T-helper 2 cell treated with Interferon-gamma antibody and Interleukin-4, amounts not matched to agents 5 μg/mL and 100 μg/mL, for 36 hours (primary cell): ENCODE data around the gene PRKCA.

ENCODE experiments used
- DNase-seq: peaks from one replicate; pipeline ENCODE4 v3.0.0; 2021; ENCODE audit warnings: low spot score
- H3K27ac Mint-ChIP-seq: one replicate; pipeline ENCODE4 v1.8.0; 2021; ENCODE audit warnings: mild to moderate bottlenecking, mixed read lengths
- H3K27me3 Mint-ChIP-seq: one replicate; pipeline ENCODE4 v1.8.0; 2021; ENCODE audit warnings: low read depth, mixed read lengths
- H3K36me3 Mint-ChIP-seq: one replicate; pipeline ENCODE4 v1.8.0; 2021; ENCODE audit warnings: low read depth, mixed read lengths
- H3K4me1 Mint-ChIP-seq: one replicate; pipeline ENCODE4 v1.8.0; 2021; ENCODE audit warnings: low read depth, mixed read lengths
- H3K4me3 Mint-ChIP-seq: one replicate; pipeline ENCODE4 v1.8.0; 2022; ENCODE audit warnings: mild to moderate bottlenecking, moderate library complexity, mixed read lengths
- H3K9me3 Mint-ChIP-seq: one replicate; pipeline ENCODE4 v1.8.0; 2021; ENCODE audit warnings: mixed read lengths

Gene PRKCA

GRCh38 chr17:66749217-66749832, 446.9 kb downstream of the PRKCA start:
- H3K27ac Mint-ChIP-seq, result no peak overlapping the region
- no peak for DNase-seq
- no peaks in the 10 kb centered on the region for H3K9me3 Mint-ChIP-seq
- no peaks in the 10 kb centered on the region for H3K4me1 Mint-ChIP-seq
- H3K36me3 Mint-ChIP-seq, result peaks cover 32% of the 10 kb centered on the region
- no peak overlapping the region for H3K4me3 Mint-ChIP-seq
- H3K27me3 Mint-ChIP-seq, result no peaks in the 10 kb centered on the region

GRCh38 chr17:66750116-66750515, 447.7 kb downstream of the PRKCA start:
- no peak for DNase-seq
- Mint-ChIP-seq H3K27me3 (no peaks in the 10 kb centered on the region), H3K4me1 (no peaks in the 10 kb centered on the region), H3K27ac (no peak overlapping the region), H3K4me3 (no peak overlapping the region), H3K36me3 (peaks cover 39% of the 10 kb centered on the region), H3K9me3 (no peaks in the 10 kb centered on the region)

GRCh38 chr17:66750781-66751543, 448.5 kb downstream of the PRKCA start:
- H3K27ac Mint-ChIP-seq, result no peak overlapping the region
- no peak overlapping the region for H3K4me3 Mint-ChIP-seq
- no peaks in the 10 kb centered on the region for H3K9me3 Mint-ChIP-seq
- DNase-seq, result no peak
- H3K27me3 Mint-ChIP-seq, result no peaks in the 10 kb centered on the region
- H3K36me3 Mint-ChIP-seq, result peaks cover 41% of the 10 kb centered on the region
- no peaks in the 10 kb centered on the region for H3K4me1 Mint-ChIP-seq

GRCh38 chr17:66751771-66752170, 449.4 kb downstream of the PRKCA start:
- Mint-ChIP-seq H3K27me3 (no peaks in the 10 kb centered on the region), H3K4me1 (no peaks in the 10 kb centered on the region), H3K4me3 (no peak overlapping the region), H3K36me3 (peaks cover 39% of the 10 kb centered on the region), H3K9me3 (no peaks in the 10 kb centered on the region), H3K27ac (no peak overlapping the region)
- no peak for DNase-seq

- Mint-ChIP-seq H3K27me3 (no peaks in the 10 kb centered on the region), H3K27ac (no peak overlapping the region), H3K36me3 (peaks cover 42% of the 10 kb centered on the region), H3K4me3 (no peak overlapping the region), H3K4me1 (no peaks in the 10 kb centered on the region), H3K9me3 (no peaks in the 10 kb centered on the region)
- DNase-seq, result no peak
These were observed 450.0 kb downstream of the PRKCA start for GRCh38 chr17:66752411-66752810.

- DNase-seq, result no peak
- Mint-ChIP-seq H3K4me1 (no peaks in the 10 kb centered on the region), H3K27ac (no peak overlapping the region), H3K4me3 (no peak overlapping the region), H3K36me3 (peaks cover 42% of the 10 kb centered on the region), H3K27me3 (no peaks in the 10 kb centered on the region), H3K9me3 (no peaks in the 10 kb centered on the region)
These were observed 450.9 kb downstream of the PRKCA start for GRCh38 chr17:66753126-66753920.

GRCh38 chr17:66755101-66755943, 452.9 kb downstream of the PRKCA start:
- H3K36me3 Mint-ChIP-seq, result peaks cover 35% of the 10 kb centered on the region
- no peaks in the 10 kb centered on the region for H3K9me3 Mint-ChIP-seq
- no peak overlapping the region for H3K4me3 Mint-ChIP-seq
- no peak overlapping the region for H3K27ac Mint-ChIP-seq
- DNase-seq, result no peak
- H3K27me3 Mint-ChIP-seq, result no peaks in the 10 kb centered on the region
- H3K4me1 Mint-ChIP-seq, result no peaks in the 10 kb centered on the region

GRCh38 chr17:66755944-66756290, 453.5 kb downstream of the PRKCA start:
- no peak for DNase-seq
- Mint-ChIP-seq H3K4me1 (no peaks in the 10 kb centered on the region), H3K27ac (no peak overlapping the region), H3K4me3 (no peak overlapping the region), H3K36me3 (peaks cover 31% of the 10 kb centered on the region), H3K27me3 (no peaks in the 10 kb centered on the region), H3K9me3 (no peaks in the 10 kb centered on the region)

- Mint-ChIP-seq H3K27me3 (no peaks in the 10 kb centered on the region), H3K4me1 (no peaks in the 10 kb centered on the region), H3K9me3 (no peaks in the 10 kb centered on the region), H3K4me3 (no peak overlapping the region), H3K27ac (no peak overlapping the region), H3K36me3 (peaks cover 20% of the 10 kb centered on the region)
- DNase-seq, result no peak
These were observed 457.9 kb downstream of the PRKCA start for GRCh38 chr17:66760324-66760723.

- peaks cover 6% of the 10 kb centered on the region for H3K4me1 Mint-ChIP-seq
- no peak for DNase-seq
- no peak overlapping the region for H3K4me3 Mint-ChIP-seq
- H3K27me3 Mint-ChIP-seq, result no peaks in the 10 kb centered on the region
- no peaks in the 10 kb centered on the region for H3K9me3 Mint-ChIP-seq
- H3K36me3 Mint-ChIP-seq, result peaks cover 19% of the 10 kb centered on the region
- H3K27ac Mint-ChIP-seq, result no peak overlapping the region
These were observed 459.9 kb downstream of the PRKCA start for GRCh38 chr17:66762276-66762675.

- peaks cover 22% of the 10 kb centered on the region for H3K36me3 Mint-ChIP-seq
- no peak overlapping the region for H3K27ac Mint-ChIP-seq
- H3K4me1 Mint-ChIP-seq, result peaks cover 6% of the 10 kb centered on the region
- H3K9me3 Mint-ChIP-seq, result no peaks in the 10 kb centered on the region
- H3K4me3 Mint-ChIP-seq, result no peak overlapping the region
- DNase-seq, result no peak
- no peaks in the 10 kb centered on the region for H3K27me3 Mint-ChIP-seq
These were observed 460.6 kb downstream of the PRKCA start for GRCh38 chr17:66763056-66763455.

GRCh38 chr17:66764506-66764905, 462.1 kb downstream of the PRKCA start:
- Mint-ChIP-seq H3K9me3 (no peaks in the 10 kb centered on the region), H3K4me1 (peaks cover 8% of the 10 kb centered on the region), H3K4me3 (no peak overlapping the region), H3K27me3 (no peaks in the 10 kb centered on the region), H3K27ac (no peak overlapping the region), H3K36me3 (peaks cover 26% of the 10 kb centered on the region)
- DNase-seq, result no peak

GRCh38 chr17:66767154-66767933, 464.9 kb downstream of the PRKCA start:
- no peak for DNase-seq
- H3K4me1 Mint-ChIP-seq, result peaks cover 13% of the 10 kb centered on the region
- H3K36me3 Mint-ChIP-seq, result peaks cover 29% of the 10 kb centered on the region
- H3K4me3 Mint-ChIP-seq, result no peak overlapping the region
- no peaks in the 10 kb centered on the region for H3K9me3 Mint-ChIP-seq
- H3K27me3 Mint-ChIP-seq, result no peaks in the 10 kb centered on the region
- peak overlapping the region; percentile 56 for H3K27ac Mint-ChIP-seq
